GM18498 (cell line): ENCODE data around the gene RAD9B.
"Not testable (repeated sequence)": the region's sequence is repeated elsewhere in the genome, so short reads cannot be mapped to it uniquely, and the experiment has no call there.

Source experiments
- ATAC-seq: cut with Tn5 transposase; IDR thresholded peaks from one replicate; pipeline ENCODE4 v1.9.1; 2021; ENCODE audit warnings: mild to moderate bottlenecking, moderate library complexity; ENCODE audit not compliant: unreplicated experiment

RAD9B gene

DNA sequence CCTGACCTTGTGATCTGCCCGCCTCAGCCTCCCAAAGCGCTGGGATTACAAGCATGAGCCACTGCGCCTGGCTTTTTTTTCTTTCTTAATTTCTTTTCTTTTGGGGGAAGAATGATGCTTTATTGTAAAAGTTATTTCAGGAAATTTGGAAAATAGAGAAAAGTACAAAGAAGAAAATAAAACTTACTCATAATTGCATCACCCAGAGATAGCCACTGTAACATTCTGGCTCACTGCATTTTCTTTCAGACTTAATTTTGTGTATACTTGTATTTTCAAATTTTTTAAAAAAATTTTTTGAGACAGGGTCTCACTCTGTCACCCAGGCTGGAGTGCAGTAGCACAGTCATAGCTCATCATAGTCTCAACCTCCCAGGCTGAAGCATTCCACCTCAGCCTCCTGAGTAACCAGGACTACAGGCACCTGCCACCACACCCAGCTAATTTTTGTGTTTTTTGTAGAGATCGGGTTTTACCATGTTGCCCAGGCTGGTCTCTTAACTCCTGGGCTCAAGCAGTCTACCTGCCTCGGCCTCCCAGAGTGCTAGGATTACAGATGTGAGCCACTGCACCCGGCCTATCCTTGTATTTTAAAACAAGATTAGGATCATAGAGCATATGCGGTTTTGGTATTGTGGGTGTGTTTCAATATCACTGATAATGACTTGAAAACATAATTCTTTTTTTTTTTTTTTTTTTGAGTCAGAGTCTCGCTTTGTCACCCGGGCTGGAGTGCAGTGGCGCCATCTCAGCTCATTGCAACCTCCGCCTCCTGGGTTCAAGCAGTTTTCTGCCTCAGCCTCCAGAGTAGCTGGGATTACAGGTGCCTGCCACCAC lies 19.0 kb downstream of the RAD9B start:
- ATAC-seq: not testable (repeated sequence)

DNA sequence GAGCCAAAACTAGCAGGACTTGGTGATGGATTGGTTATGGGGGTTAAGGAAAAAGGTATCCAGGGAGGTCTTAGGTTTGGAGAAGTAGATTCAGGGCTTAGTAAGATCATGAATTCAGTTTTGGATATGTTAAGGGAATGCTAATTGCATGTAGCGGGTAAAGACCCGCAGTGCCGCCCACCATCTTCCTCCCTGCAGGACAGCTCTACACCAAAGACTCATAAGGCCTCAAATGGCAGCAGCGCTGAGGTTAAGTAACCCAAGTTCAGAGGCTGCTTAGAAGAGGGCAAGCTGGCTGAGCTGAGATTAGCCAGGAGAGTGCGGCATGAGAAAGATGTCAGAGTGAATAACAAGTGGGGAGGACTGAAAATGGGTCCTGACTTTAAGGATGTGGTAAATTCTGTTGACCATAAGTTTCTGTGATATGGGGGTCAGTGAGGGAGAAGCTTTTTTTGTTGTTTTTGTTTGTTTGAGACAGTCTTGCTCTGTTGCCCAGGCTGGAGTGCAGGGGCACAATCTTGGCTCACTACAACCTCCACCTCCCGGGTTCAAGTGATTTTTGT lies 26.2 kb downstream of the RAD9B start:
- no peak for ATAC-seq

DNA sequence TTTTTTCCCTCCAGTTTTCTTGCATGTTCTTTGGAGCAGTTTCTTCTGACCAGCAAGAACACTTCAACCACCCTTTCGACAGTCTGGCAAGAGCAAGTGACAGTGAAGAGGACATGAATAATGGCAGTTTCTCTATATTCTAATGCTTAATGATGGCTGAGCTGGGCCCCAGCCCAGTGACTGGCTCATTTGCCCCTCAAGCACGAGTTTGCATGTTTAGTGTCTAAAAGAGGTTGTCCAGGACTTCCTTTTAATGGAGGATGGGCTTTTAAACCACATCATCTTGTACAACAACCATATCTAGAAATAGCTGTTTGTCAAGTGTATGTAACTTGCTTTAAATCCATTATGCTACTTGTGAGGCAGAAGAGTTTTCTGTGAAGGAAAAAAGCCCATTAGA lies 28.4 kb downstream of the RAD9B start:
- ATAC-seq: no peak

DNA sequence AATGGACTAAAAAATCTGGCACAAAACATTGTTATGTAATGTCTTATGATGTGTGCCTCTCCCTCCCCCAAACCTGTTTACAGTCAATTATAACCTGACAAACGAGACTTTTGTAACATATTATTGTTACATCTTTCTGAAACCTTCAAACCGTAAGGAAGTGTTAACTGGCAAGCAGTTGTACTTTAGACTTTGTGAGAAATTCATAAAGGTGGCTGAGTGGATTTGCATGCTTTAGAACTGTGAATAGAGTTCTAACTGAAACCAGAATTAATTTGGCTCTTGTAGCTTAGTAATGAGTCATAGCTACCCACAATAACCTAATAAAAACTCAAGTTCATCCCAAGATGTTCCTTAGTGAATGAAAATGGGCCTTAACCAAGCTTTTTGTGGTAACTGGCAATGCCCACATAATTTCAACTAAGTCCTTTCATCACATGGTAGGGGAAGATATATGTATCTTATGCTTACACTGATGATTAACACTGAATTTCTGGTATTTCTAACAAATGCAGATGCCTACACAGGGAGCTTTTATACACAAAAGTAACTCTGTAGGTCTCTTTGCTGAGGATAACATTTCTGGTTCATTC lies 29.7 kb downstream of the RAD9B start:
- ATAC-seq: peak; percentile 86

DNA sequence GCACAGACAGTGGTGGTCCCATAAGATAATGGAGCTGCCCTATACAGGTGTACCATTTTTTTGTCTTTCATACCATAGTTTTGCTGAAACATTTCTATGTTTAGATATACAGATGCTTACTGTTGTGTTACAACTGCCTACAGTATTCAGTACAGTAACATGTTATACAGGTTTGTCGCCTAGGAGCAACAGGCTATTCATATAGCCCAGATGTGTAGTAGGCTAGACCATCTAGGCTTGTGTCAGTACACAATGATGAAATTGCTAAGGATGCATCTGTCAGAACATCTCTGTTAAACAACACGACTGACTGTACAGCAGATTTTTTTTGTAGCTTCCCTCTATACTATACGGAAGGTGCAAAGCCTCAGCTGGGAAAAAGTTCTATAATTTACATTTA lies 30.5 kb downstream of the RAD9B start:
- ATAC-seq: no peak

DNA sequence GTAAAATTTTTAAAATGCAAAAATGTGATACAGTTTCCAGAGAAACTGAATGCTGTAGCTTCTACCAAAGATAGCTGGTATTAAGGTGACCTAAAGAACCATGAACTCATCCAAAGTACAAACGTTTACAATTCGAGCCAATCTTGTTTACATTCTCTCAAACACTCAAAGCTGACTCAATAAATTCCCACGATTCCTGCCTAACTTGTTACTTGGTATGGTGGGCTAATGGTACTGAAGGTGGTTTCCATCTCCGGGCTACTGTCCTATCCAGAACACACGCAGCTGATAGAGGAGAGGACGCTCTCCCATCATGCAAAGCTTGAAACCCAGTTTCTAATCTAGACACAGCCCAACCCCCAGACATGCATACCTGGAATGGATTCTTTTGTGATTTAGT lies 31.5 kb downstream of the RAD9B start:
- ATAC-seq: no peak

DNA sequence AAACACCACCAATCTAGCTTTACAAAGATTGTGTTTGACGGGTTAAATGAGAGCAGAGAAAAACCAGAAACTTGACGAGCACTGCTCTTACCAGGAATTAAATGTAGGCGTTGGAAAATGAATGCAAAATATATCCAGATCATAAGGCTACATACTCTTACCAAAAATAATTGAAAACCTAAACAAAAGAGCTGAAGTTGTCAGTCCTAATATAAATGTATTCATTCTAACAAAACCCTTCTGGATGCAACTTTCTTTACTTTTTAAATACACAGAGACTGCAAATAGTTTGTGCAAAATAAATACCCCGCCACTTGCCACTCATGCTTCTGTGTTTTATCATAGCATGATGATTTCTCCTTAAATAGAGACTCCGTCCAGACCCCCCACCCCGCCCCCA lies 32.7 kb downstream of the RAD9B start:
- ATAC-seq: no peak

DNA sequence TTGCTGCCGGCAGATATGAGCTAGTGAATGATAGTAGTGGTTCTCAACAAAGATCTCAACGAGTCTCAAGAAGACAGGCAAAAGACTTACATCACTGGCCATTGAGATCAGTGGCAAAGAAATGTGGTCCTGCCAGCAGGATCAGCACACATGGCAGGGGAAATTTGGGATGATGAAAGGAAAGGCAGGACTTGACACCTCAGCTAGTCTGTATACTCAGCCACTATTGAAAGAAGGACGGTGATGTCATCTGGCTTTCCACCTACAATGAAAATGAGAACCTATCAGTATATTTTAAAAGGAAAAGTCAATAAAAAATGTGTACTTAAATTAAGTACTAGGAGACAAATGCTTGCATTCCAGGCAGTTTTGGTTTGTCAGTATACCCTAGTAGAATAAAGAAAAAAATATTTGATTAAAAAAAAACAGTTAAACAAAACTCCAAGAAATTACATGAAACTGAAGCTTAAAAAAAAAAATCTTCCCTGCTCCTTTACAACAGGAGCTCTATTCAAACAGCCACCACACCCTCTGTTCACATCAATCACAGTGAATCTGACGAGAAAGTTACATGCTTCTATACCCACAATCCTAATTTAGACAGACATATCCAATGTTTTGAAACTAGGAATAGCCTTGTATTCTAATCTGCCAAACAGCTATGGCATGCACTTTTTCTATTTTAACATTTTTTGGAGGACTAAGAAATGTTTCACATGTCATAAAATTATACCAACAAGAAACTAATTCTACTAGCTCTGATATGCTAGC lies 34.9 kb downstream of the RAD9B start:
- no peak for ATAC-seq

DNA sequence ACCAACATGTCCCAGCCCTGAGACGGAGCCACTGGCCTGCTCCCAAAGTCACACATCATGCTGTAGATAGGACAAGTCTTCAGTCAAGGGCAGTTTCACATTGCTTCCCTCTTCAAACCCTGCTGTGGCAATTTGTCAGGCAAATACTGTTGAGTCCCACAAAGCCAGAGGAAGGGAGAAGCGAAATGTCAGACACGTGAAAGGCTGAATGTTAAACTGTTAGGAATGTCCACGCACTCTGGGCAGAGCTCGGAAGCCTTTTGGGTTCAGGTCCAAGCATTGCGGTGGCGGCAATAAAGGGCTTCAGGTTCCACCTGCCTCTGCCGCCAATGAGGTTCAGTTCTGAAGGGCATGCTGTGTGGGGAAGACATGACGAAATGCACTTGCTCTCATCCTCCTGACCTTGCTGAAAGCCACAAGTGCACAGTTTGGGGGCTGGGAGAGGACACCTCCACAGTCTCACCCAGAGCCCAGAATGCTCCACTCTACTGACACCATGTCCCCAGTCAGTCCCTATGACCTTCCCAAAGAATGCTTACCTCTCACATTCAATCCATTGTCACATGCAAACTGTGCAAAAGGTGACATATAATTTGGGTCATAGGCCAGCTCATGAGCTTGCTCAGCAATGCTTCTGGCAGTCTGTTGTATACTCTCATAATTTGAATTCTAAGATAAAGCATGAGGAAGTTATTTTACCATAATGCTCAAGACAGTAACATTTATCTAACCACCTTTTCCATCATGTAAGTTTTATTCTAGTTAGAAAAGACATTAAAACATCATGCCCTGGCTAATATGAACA lies 35.7 kb downstream of the RAD9B start:
- ATAC-seq: no peak

DNA sequence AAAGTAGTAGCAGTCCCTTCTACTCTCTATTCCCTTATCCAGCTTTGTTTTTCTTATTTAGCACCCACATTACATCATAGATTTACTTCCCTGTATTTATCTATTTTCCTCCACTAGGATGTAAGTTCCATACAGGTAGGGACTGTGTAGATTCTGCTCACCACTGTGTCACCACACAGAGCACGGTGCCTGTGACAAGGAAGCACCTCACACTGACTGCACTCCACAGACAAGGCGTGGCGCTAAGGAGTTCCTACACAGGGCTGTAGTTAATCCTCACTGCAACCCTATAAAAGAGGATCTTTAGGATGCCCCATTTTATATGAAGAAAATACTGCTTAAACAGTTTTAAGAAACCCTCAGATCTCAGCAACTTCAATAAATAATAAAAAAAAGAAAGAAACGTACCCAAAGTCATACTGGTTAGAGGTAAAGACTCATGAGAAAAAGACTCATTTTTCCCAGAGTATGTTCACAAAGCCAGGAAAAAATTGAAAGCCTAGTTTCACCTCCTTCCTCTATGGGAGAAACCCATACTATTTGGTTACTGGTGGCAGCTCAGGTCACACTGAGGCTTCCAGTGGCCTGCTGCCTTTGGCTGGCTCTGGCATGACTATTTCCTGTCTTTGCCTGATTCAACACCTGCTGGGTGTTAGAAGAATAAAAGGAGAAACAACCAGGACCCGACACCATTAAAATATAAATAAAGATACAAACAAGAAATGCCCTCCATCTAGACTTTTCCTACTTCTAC lies 36.9 kb downstream of the RAD9B start:
- no peak for ATAC-seq

DNA sequence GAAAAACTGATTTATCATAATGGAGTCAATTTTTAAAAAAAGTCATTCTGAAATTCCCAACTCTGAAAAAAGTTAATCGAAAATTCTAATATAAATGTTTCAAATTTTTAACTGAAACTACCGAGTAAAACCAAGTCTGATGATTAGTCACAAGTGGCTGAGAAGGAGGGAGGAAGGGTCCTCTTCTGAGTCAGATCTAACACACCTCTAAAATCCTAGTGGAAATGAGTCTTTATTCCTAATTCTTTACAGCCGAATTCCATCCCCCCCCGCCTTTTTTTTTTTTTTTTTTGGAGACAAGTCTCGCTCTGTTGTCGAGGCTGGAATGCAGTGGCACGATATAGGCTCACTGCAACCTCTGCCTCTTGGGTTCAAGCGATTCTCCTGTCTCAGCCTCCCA lies 37.9 kb downstream of the RAD9B start:
- ATAC-seq: no peak

DNA sequence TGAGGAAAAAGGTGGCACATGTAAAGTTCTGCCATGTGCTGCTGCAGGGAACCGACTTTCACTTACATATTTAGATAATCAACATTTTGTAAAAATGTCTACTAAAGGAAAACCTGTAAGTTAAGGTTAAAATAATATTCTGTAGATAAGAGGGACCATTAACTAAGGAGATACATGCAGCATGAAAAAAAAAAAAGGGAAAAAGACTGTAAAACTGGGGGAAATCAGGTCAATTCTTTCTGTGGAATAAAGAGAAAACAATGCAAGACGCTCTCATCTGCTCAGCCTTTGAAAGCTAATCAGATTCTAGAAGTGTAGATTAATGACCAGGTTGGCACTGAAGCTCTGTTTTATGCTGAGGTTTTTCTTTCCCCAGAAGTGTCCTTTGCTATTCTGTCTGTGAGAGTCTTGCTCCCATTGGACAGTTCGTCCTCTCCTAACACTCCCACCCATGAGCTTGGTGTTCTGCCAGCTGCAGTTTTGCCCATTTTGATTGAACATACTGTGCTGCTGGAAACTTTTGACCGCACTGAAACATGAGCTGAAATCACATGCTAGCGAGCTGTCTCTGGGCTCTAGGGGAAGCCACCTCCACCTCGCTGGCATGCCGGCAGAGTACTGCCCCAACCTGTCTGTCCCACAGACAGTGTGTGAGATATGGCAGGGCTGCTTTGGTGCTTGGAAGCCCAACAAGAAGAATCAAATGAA lies 41.3 kb downstream of the RAD9B start:
- ATAC-seq: no peak

DNA sequence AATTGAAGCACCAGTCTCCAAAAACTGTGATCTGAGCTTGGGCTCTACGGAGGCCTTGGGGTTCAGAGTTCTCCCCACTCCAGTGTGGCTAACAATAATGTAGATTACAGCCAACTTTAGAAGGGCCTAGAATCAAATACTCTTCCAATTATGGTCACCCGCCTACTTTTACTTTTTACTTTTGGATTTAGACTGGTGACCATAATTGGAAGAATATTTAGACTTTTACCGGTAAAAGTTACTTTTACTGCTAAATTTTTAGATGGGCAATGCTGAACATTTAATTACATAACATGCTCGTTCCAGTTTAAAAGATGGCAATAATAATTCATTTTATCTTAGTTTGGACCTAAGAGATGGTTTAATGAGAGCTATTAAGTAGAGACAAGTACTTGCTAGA lies 41.8 kb downstream of the RAD9B start:
- no peak for ATAC-seq

DNA sequence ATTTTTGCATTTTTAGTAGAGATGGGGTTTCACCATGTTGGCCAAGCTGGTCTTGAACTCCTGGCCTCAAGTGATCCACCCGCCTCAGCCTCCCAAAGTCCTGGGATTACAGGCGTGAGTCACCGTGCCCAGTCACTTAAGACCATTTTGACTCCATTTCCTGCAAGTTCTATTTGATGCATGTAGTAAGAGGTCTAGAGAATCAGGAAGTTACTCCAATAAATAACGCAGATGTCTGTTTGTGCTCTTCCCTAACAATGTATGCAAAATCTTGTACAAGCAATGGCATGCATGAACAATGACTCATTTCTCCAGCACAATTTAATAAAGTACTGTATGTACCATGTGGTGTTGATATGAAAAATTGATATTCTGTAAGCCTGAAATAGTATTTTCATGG lies 43.1 kb downstream of the RAD9B start:
- ATAC-seq: not testable (repeated sequence)

DNA sequence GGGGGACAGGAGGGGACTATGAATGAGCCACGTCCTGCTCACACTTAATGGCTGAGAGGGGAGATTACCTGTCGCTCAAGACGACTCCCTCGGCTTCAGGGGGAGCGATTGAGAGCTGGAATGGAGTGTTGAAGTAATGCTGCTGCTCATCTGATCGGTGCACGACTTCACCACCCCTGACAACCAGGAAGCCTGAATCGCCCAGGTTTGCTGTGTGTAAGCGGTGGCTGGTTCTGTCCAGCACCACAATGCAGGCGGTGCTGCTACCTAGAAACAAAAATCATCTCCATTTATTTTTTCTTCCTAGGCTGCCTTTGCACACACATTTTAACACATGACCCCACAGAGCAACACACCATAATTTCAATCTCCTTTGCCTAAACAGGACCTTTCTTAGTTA lies 43.7 kb downstream of the RAD9B start:
- no peak for ATAC-seq

DNA sequence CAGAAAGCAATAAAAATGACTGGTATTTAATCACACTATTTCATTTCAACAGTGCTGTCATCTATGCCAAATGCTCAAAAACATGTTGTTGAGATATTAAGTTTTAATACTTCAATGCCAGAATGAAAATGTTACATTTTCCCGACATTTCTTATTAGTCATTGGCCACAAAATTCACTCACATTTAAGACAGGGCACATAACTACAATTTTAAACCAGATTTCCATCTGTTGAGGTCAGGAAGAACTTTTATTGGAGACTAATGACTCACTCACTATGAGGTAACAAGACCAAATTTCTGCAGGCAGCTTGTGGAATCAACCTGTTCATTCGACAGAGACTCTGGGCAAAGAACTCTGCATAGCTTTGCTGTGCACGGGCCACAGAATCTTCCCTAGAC lies 44.2 kb downstream of the RAD9B start:
- ATAC-seq: no peak

DNA sequence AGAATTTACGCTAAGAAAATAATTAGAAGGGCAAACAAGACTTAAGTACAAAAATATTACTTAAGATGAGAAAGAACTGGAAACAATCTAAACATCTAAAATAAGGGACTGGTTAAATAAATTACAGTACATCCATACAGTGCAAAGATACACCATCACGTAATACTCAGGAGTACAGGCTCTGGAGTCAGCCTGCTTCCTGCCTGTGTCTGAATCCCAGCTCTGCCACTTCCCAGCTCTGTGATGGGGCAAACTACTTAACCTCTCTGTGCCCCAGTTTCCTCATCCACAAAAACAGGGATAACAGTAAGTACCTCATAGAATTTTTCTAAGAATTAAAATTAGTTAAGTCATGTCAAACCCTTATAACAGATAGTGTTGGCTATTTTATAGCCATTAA lies 45.0 kb downstream of the RAD9B start:
- no peak for ATAC-seq

DNA sequence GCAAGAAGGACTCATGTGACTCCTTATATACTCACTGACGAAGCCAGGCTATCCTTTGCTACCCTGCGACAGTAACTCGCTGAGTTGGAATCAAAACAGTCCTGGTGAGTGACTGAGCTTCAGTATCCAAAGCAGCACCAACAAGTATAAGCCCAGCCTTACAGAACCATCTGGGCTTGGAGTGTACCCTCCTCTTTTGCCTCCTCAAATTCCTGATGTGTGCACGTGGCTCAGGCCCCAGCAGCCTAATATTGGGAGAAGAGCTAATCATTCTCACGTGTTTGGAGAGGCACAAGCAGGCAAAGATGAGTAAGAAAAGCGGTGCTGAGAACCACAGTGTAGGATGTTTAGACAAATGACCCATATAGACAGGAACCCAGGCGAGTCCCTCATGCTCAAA lies 46.5 kb downstream of the RAD9B start:
- no peak for ATAC-seq

DNA sequence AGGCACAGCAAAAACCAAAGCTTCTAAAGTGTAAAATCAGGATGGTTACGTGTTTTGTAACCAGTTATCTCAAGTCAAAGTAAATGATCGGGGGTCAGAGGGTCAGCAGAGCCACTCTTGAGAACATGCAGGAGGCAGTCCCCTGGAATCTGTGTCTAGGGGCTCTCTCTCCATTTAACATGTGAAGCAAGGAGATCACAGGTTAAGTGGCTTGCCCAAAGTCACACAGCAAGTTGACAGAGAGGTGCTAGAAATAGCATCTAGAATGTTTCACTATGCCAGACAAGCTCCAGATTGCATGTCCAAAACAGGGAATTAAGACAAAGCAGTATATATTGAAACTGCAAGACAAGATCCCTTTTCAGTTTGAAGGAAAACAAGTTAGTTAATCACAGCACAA lies 47.6 kb downstream of the RAD9B start:
- ATAC-seq: no peak

DNA sequence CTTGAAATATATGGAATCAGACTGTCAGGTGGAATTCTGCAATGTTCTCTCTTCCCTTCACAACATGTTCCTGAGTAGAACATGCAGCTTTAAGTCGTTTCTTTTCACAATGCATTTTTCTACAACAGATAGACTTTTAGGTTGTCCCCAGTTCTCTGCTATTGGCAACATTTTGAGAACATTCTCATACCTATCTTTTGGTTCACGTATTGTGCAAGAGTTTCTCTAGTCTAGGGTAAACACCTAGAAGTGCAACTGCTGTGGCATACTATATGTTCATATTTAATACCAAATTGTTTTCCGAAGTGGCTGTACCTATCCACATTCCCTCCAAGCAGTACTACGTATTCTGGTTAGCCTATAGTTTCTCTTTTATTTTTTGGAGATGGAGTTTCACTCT lies 48.9 kb downstream of the RAD9B start:
- no peak for ATAC-seq
